Activated CD4-positive, alpha-beta memory T cell treated with anti-CD3 and anti-CD28 coated beads for 36 hours (primary cell): Measurements from ENCODE around the gene SLC38A10. TPM values are rescaled to one million over a fixed set of nuclear protein-coding genes. Genes with fewer than 3 reads are reported as not detected.

ENCODE experiments used
- CTCF ChIA-PET: fragments of 350-600 bp; sonication (Branson Sonifier 250); formaldehyde crosslinking; loops from one replicate; lab custom pipeline; 2021; ENCODE audit warnings: antibody characterized with exemption, inconsistent platforms; lab: Charles Lee
- POLR2A ChIA-PET: fragments of 350-600 bp; sonication (Branson Sonifier 250); formaldehyde crosslinking; loops from one replicate; lab custom pipeline; 2021; ENCODE audit warnings: antibody characterized with exemption; lab: Charles Lee
- DNase-seq: peaks from one replicate; pipeline ENCODE4 v3.0.0-alpha.2; 2020
- H3K27ac Mint-ChIP-seq: one replicate; pipeline ENCODE4 v1.8.0; 2021; ENCODE audit warnings: mixed read lengths
- H3K27me3 Mint-ChIP-seq: one replicate; pipeline ENCODE4 v1.8.0; 2021; ENCODE audit warnings: mixed read lengths
- H3K36me3 Mint-ChIP-seq: one replicate; pipeline ENCODE4 v1.8.0; 2021; ENCODE audit warnings: mixed read lengths
- H3K4me1 Mint-ChIP-seq: one replicate; pipeline ENCODE4 v1.8.0; 2021; ENCODE audit warnings: low read depth, mixed read lengths
- H3K4me3 Mint-ChIP-seq: one replicate; pipeline ENCODE4 v1.8.0; 2021; ENCODE audit warnings: mild to moderate bottlenecking, mixed read lengths
- H3K9me3 Mint-ChIP-seq: one replicate; pipeline ENCODE4 v1.8.0; 2021; ENCODE audit warnings: mixed read lengths
- intact Hi-C: fragments of 100-400 bp; cut with micrococcal nuclease; formaldehyde crosslinking; loops from one replicate; pipeline ENCODE4 v1.15.1; 2023
- total RNA-seq, 2 experiments: library from RNA; stranded (reverse); gene quantifications; one replicate each; pipeline ENCODE4 v1.2.3, GENCODE V29; 2021

Gene SLC38A10
- total RNA-seq, 2 experiments from 2014 or later, result 60.7 to 60.9 TPM

GRCh38 chr17:81210466-81210865, 84.6 kb downstream of the SLC38A10 start:
- POLR2A ChIA-PET, result no interaction called here

GRCh38 chr17:81209141-81209540, 86.0 kb downstream of the SLC38A10 start:
- no peak overlapping the region for H3K4me3 Mint-ChIP-seq
- ChIA-PET POLR2A (no interaction called here), CTCF (no interaction called here)
- no peaks in the 10 kb centered on the region for H3K27me3 Mint-ChIP-seq
- no peaks in the 10 kb centered on the region for H3K36me3 Mint-ChIP-seq
- intact Hi-C loops, result no loop called here
- DNase-seq, result no peak
- H3K9me3 Mint-ChIP-seq, result no peaks in the 10 kb centered on the region
- no peak overlapping the region for H3K27ac Mint-ChIP-seq
- H3K4me1 Mint-ChIP-seq, result no peaks in the 10 kb centered on the region

More at GRCh38 chr17:81210466-81210865, 84.6 kb downstream of the SLC38A10 start:
- Mint-ChIP-seq H3K9me3 (no peaks in the 10 kb centered on the region), H3K4me1 (no peaks in the 10 kb centered on the region), H3K27me3 (no peaks in the 10 kb centered on the region), H3K27ac (no peak overlapping the region), H3K4me3 (no peak overlapping the region), H3K36me3 (no peaks in the 10 kb centered on the region)
- intact Hi-C loops, result no loop called here
- CTCF ChIA-PET, result no interaction called here
- DNase-seq, result no peak

- no peak overlapping the region for H3K4me3 Mint-ChIP-seq
- H3K36me3 Mint-ChIP-seq, result no peaks in the 10 kb centered on the region
- H3K4me1 Mint-ChIP-seq, result no peaks in the 10 kb centered on the region
- H3K9me3 Mint-ChIP-seq, result no peaks in the 10 kb centered on the region
- ChIA-PET CTCF (no interaction called here), POLR2A (no interaction called here)
- no peak for DNase-seq
- no peak overlapping the region for H3K27ac Mint-ChIP-seq
- H3K27me3 Mint-ChIP-seq, result no peaks in the 10 kb centered on the region
- intact Hi-C loops, result no loop called here
Measured at GRCh38 chr17:81208651-81209050, 86.5 kb downstream of the SLC38A10 start.

GRCh38 chr17:81207610-81208581, 87.2 kb downstream of the SLC38A10 start:
- intact Hi-C loops, result no loop called here
- Mint-ChIP-seq H3K9me3 (no peaks in the 10 kb centered on the region), H3K27me3 (no peaks in the 10 kb centered on the region), H3K4me1 (no peaks in the 10 kb centered on the region), H3K27ac (no peak overlapping the region), H3K4me3 (no peak overlapping the region), H3K36me3 (no peaks in the 10 kb centered on the region)
- POLR2A ChIA-PET, result no interaction called here
- DNase-seq, result no peak
- CTCF ChIA-PET, result no interaction called here

GRCh38 chr17:81206657-81207056, 88.5 kb downstream of the SLC38A10 start:
- intact Hi-C loops, result no loop called here
- Mint-ChIP-seq H3K4me3 (no peak overlapping the region), H3K4me1 (no peaks in the 10 kb centered on the region), H3K27ac (no peak overlapping the region), H3K9me3 (no peaks in the 10 kb centered on the region), H3K27me3 (no peaks in the 10 kb centered on the region), H3K36me3 (no peaks in the 10 kb centered on the region)
- CTCF ChIA-PET, result no interaction called here
- DNase-seq, result no peak
- POLR2A ChIA-PET, result no interaction called here

- no peak overlapping the region for H3K4me3 Mint-ChIP-seq
- DNase-seq, result no peak
- H3K27me3 Mint-ChIP-seq, result no peaks in the 10 kb centered on the region
- H3K4me1 Mint-ChIP-seq, result no peaks in the 10 kb centered on the region
- CTCF ChIA-PET, result no interaction called here
- POLR2A ChIA-PET, result no interaction called here
- H3K36me3 Mint-ChIP-seq, result no peaks in the 10 kb centered on the region
- H3K9me3 Mint-ChIP-seq, result no peaks in the 10 kb centered on the region
- no peak overlapping the region for H3K27ac Mint-ChIP-seq
- intact Hi-C loops, result no loop called here
Measured at GRCh38 chr17:81206166-81206565, 88.9 kb downstream of the SLC38A10 start.

GRCh38 chr17:81204578-81204977, 90.5 kb downstream of the SLC38A10 start:
- no peak for DNase-seq
- ChIA-PET CTCF (no interaction called here), POLR2A (no interaction called here)
- Mint-ChIP-seq H3K27me3 (no peaks in the 10 kb centered on the region), H3K4me3 (no peak overlapping the region), H3K36me3 (no peaks in the 10 kb centered on the region), H3K4me1 (no peaks in the 10 kb centered on the region), H3K27ac (no peak overlapping the region), H3K9me3 (no peaks in the 10 kb centered on the region)
- intact Hi-C loops, result no loop called here

- H3K9me3 Mint-ChIP-seq, result no peaks in the 10 kb centered on the region
- DNase-seq, result no peak
- peaks cover 2% of the 10 kb centered on the region for H3K36me3 Mint-ChIP-seq
- no peak overlapping the region for H3K4me3 Mint-ChIP-seq
- H3K27me3 Mint-ChIP-seq, result no peaks in the 10 kb centered on the region
- ChIA-PET CTCF (no interaction called here), POLR2A (no interaction called here)
- intact Hi-C loops, result no loop called here
- H3K27ac Mint-ChIP-seq, result no peak overlapping the region
- no peaks in the 10 kb centered on the region for H3K4me1 Mint-ChIP-seq
Measured at GRCh38 chr17:81203136-81203535, 92.0 kb downstream of the SLC38A10 start.

- Mint-ChIP-seq H3K36me3 (peaks cover 2% of the 10 kb centered on the region), H3K27ac (no peak overlapping the region), H3K4me3 (no peak overlapping the region), H3K4me1 (no peaks in the 10 kb centered on the region), H3K9me3 (no peaks in the 10 kb centered on the region), H3K27me3 (no peaks in the 10 kb centered on the region)
- CTCF ChIA-PET, result no interaction called here
- DNase-seq, result no peak
- intact Hi-C loops, result no loop called here
- POLR2A ChIA-PET, result no interaction called here
Measured at GRCh38 chr17:81202318-81202717, 92.8 kb downstream of the SLC38A10 start.

- no peak for DNase-seq
- H3K36me3 Mint-ChIP-seq, result peaks cover 2% of the 10 kb centered on the region
- no peak overlapping the region for H3K27ac Mint-ChIP-seq
- no peaks in the 10 kb centered on the region for H3K27me3 Mint-ChIP-seq
- H3K4me1 Mint-ChIP-seq, result no peaks in the 10 kb centered on the region
- CTCF ChIA-PET, result interaction anchor here (1.0 kb wide), 1 partner anchor 57 kb away, joined by 4 read pairs; no protein-coding TSS in a partner anchor
- POLR2A ChIA-PET, result no interaction called here
- H3K4me3 Mint-ChIP-seq, result no peak overlapping the region
- intact Hi-C loops, result no loop called here
- H3K9me3 Mint-ChIP-seq, result no peaks in the 10 kb centered on the region
Measured at GRCh38 chr17:81200695-81201580, 94.2 kb downstream of the SLC38A10 start.

GRCh38 chr17:81200201-81200600, 94.9 kb downstream of the SLC38A10 start:
- DNase-seq, result no peak
- ChIA-PET POLR2A (no interaction called here), CTCF (interaction anchor here (1.0 kb wide), 1 partner anchor 56 kb away, joined by 4 read pairs; no protein-coding TSS in a partner anchor)
- Mint-ChIP-seq H3K36me3 (peaks cover 2% of the 10 kb centered on the region), H3K27me3 (no peaks in the 10 kb centered on the region), H3K4me3 (no peak overlapping the region), H3K27ac (no peak overlapping the region), H3K9me3 (no peaks in the 10 kb centered on the region), H3K4me1 (no peaks in the 10 kb centered on the region)
- intact Hi-C loops, result no loop called here

GRCh38 chr17:81199482-81199830, 95.7 kb downstream of the SLC38A10 start:
- H3K27me3 Mint-ChIP-seq, result no peaks in the 10 kb centered on the region
- ChIA-PET CTCF (no interaction called here), POLR2A (no interaction called here)
- H3K27ac Mint-ChIP-seq, result no peak overlapping the region
- no peaks in the 10 kb centered on the region for H3K9me3 Mint-ChIP-seq
- no peaks in the 10 kb centered on the region for H3K4me1 Mint-ChIP-seq
- H3K4me3 Mint-ChIP-seq, result no peak overlapping the region
- no peak for DNase-seq
- intact Hi-C loops, result no loop called here
- H3K36me3 Mint-ChIP-seq, result peaks cover 2% of the 10 kb centered on the region
